Mucosa of gallbladder (tissue), 1 donor: Measurements from ENCODE around the gene AFF1. TPM values are rescaled to one million over a fixed set of nuclear protein-coding genes. Genes with fewer than 3 reads are reported as not detected.

ENCODE experiments used
- DNase-seq: peaks from one replicate; pipeline ENCODE4 v3.0.0-alpha.2; 2020; ENCODE audit warnings: low spot score
- total RNA-seq: library from RNA; stranded (reverse); gene quantifications from one replicate; pipeline ENCODE4 v1.2.1, GENCODE V29; 2021
- donor health status: DM: no; HTN: no; CAD: no.

Gene AFF1
- total RNA-seq = 97.3 TPM

GRCh38 chr4:86934771-86935565, at the start of gene AFF1:
Gene AFF1 (plus strand): TSS chr4:86935011. CDS start chr4:86948534, 13,523 bp downstream.
- peak; percentile 91 for DNase-seq

- no peak for DNase-seq
Observed at GRCh38 chr4:86890790-86891189, 44.0 kb upstream of the AFF1 start.

- DNase-seq = peak; percentile 58
Observed at GRCh38 chr4:86891762-86892635, 42.8 kb upstream of the AFF1 start, which contains the start of gene C4orf36. Gene C4orf36 (minus strand): TSS chr4:86892422. CDS start chr4:86891520, 902 bp downstream.

- DNase-seq = no peak
Observed at GRCh38 chr4:86892636-86892960, 42.2 kb upstream of the AFF1 start.

GRCh38 chr4:86893136-86893535, 41.7 kb upstream of the AFF1 start:
- DNase-seq = no peak

GRCh38 chr4:86894455-86894854, 40.4 kb upstream of the AFF1 start:
- DNase-seq = no peak

GRCh38 chr4:86895692-86896488, 38.9 kb upstream of the AFF1 start:
- DNase-seq = peak; percentile 40

GRCh38 chr4:86896596-86896995, 38.2 kb upstream of the AFF1 start:
- no peak for DNase-seq

- DNase-seq = no peak
Observed at GRCh38 chr4:86898562-86898961, 36.2 kb upstream of the AFF1 start.

- DNase-seq = no peak
Observed at GRCh38 chr4:86901864-86902263, 32.9 kb upstream of the AFF1 start.

- no peak for DNase-seq
Observed at GRCh38 chr4:86908251-86908657, 26.6 kb upstream of the AFF1 start.

- no peak for DNase-seq
Observed at GRCh38 chr4:86909546-86910295, 25.1 kb upstream of the AFF1 start.

- DNase-seq = no peak
Observed at GRCh38 chr4:86910369-86910768, 24.4 kb upstream of the AFF1 start.

GRCh38 chr4:86910820-86911684, 23.8 kb upstream of the AFF1 start:
- DNase-seq = no peak

GRCh38 chr4:86916392-86916791, 18.4 kb upstream of the AFF1 start:
- no peak for DNase-seq

GRCh38 chr4:86917212-86918039, 17.4 kb upstream of the AFF1 start:
- DNase-seq = no peak

GRCh38 chr4:86918539-86919072, 16.2 kb upstream of the AFF1 start:
- no peak for DNase-seq

GRCh38 chr4:86919561-86920223, 15.1 kb upstream of the AFF1 start:
- no peak for DNase-seq
